HG03342 (cell line): ENCODE measurements around the gene VEGFD.

Experiments used
- ATAC-seq: cut with Tn5 transposase; IDR thresholded peaks from one replicate; pipeline ENCODE4 v1.9.1; 2021; ENCODE audit warnings: mild to moderate bottlenecking, moderate library complexity; ENCODE audit not compliant: unreplicated experiment

The VEGFD gene

GRCh38 chrX:15366506-15367352, 17.5 kb downstream of the VEGFD start:
- ATAC-seq, result no peak

GRCh38 chrX:15359701-15360100, 24.5 kb downstream of the VEGFD start:
- ATAC-seq, result no peak

- ATAC-seq, result no peak
Observed at GRCh38 chrX:15358533-15358932, 25.7 kb downstream of the VEGFD start.

- ATAC-seq, result no peak
Observed at GRCh38 chrX:15356444-15356843, 27.8 kb downstream of the VEGFD start.

GRCh38 chrX:15350329-15350996, 33.8 kb downstream of the VEGFD start:
- no peak for ATAC-seq

GRCh38 chrX:15349046-15349445, 35.2 kb downstream of the VEGFD start:
- no peak for ATAC-seq

- ATAC-seq, result no peak
Observed at GRCh38 chrX:15345976-15346375, 38.2 kb downstream of the VEGFD start.

- ATAC-seq, result no peak
Observed at GRCh38 chrX:15344106-15344505, 40.1 kb downstream of the VEGFD start.

GRCh38 chrX:15343075-15343476, 41.1 kb downstream of the VEGFD start:
- no peak for ATAC-seq

GRCh38 chrX:15340867-15341266, 43.3 kb downstream of the VEGFD start:
- ATAC-seq, result no peak

- ATAC-seq, result no peak
Observed at GRCh38 chrX:15336023-15336413, 48.2 kb downstream of the VEGFD start.

GRCh38 chrX:15335135-15336022, 48.8 kb downstream of the VEGFD start, which contains the start of gene PIGA:
TSS of gene PIGA (minus strand) at chrX:15335523. CDS start at chrX:15331930, 3,593 bp downstream.
- ATAC-seq, result peak; percentile 97

GRCh38 chrX:15334561-15334960, 49.7 kb downstream of the VEGFD start:
- no peak for ATAC-seq

- no peak for ATAC-seq
Observed at GRCh38 chrX:15328821-15329220, 55.4 kb downstream of the VEGFD start.

GRCh38 chrX:15328131-15328530, 56.1 kb downstream of the VEGFD start:
- ATAC-seq, result no peak

- ATAC-seq, result no peak
Observed at GRCh38 chrX:15322472-15322871, 61.7 kb downstream of the VEGFD start.

GRCh38 chrX:15322072-15322471, 62.1 kb downstream of the VEGFD start:
- ATAC-seq, result no peak

GRCh38 chrX:15321447-15321846, 62.8 kb downstream of the VEGFD start:
- no peak for ATAC-seq

GRCh38 chrX:15320297-15320696, 63.9 kb downstream of the VEGFD start:
- no peak for ATAC-seq

- no peak for ATAC-seq
Observed at GRCh38 chrX:15319075-15319474, 65.1 kb downstream of the VEGFD start.

- no peak for ATAC-seq
Observed at GRCh38 chrX:15315509-15315908, 68.7 kb downstream of the VEGFD start, which contains the start of gene ASB11. TSS of gene ASB11 (minus strand) at chrX:15315640. CDS start at chrX:15315605, 35 bp downstream.
